K562 (cell line): Measurements from ENCODE around the gene MCIDAS. TPM values are rescaled to one million over a fixed set of nuclear protein-coding genes. Genes with fewer than 3 reads are reported as not detected.
A peak's percentile ranks its signal among the peaks of the same experiment; 100 is the strongest.

Experiments used
- CREM ChIP-seq: IDR thresholded peaks from 2 replicates; pipeline ENCODE4 v1.6.1; 2014; ENCODE audit warnings: antibody characterized with exemption, low read depth
- GABPA ChIP-seq: fragments of 200-800 bp; sonication (Bioruptor generic); conservative IDR thresholded peaks from 2 replicates; pipeline ENCODE4 v1.6.1; 2016; ENCODE audit warnings: low read depth, missing genetic modification characterization, missing compliant biosample characterization
- HIVEP1 ChIP-seq: fragments of 250-450 bp; sonication (Bioruptor Pico); IDR thresholded peaks from 2 replicates; pipeline ENCODE4 v1.4.0; 2020; ENCODE audit warnings: mild to moderate bottlenecking
- KLF1 ChIP-seq: fragments of 450-650 bp; IDR thresholded peaks from 2 replicates; pipeline ENCODE4 v1.6.1; 2016; ENCODE audit warnings: missing genetic modification characterization, missing compliant biosample characterization
- KLF16 ChIP-seq: IDR thresholded peaks from 2 replicates; pipeline ENCODE4 v1.6.1; 2016; ENCODE audit warnings: antibody characterized with exemption
- RBM34 ChIP-seq: fragments of 200-400 bp; formaldehyde crosslinking; IDR thresholded peaks from 2 replicates; pipeline ENCODE4 v1.6.1; 2018; ENCODE audit warnings: low read length, borderline replicate concordance; ENCODE audit not compliant: insufficient read depth
- SMARCC2 ChIP-seq: fragments of 450-650 bp; IDR thresholded peaks from 2 replicates; pipeline ENCODE4 v1.6.1; 2017; ENCODE audit warnings: antibody characterized with exemption, moderate library complexity, mild to moderate bottlenecking, low read depth
- polyA plus RNA-seq, 8 experiments: library from polyadenylated mRNA; depleted of rRNA in 4 of 8; stranded (reverse) in 5 of 8; unstranded in 3 of 8; fragments of >200 nt; fragmentation: Nextera tagmentation in 2 of 8; fragmentation: Illumina TruSeq in 1 of 8; extraction: Ambion mirVana in 2 of 8; extraction: Trizol in 1 of 8; gene quantifications; 2 replicates each; pipeline versions ENCODE4 v1.2.1 to v1.2.3, GENCODE V29; 2011 to 2014; ENCODE audit warnings: inconsistent platforms in 1 of 8, missing spikeins in 1 of 8
- total RNA-seq, 7 experiments: library from RNA; depleted of rRNA in 6 of 7; stranded (reverse); fragments of >200 nt in 6 of 7; fragmentation: Illumina TruSeq in 2 of 7; extraction: Trizol in 2 of 7; gene quantifications; 2 replicates each; pipeline versions ENCODE4 v1.2.1 to v1.2.3, GENCODE V29; 2011 to 2021; ENCODE audit warnings: low replicate concordance in 1 of 7
- TF ChIP-seq, protein P1 (sequence below): fragments of 250-450 bp; sonication (Bioruptor Pico); IDR thresholded peaks from 2 replicates; pipeline ENCODE4 v1.4.0; 2020
- TF ChIP-seq, protein P2 (sequence below): sonication (generic); formaldehyde crosslinking; IDR thresholded peaks from 2 replicates; pipeline ENCODE4 v1.8.0; 2022; ENCODE audit warnings: missing genetic modification reagents, mild to moderate bottlenecking, moderate library complexity, borderline replicate concordance
- TF ChIP-seq, protein P3 (sequence below): sonication (generic); formaldehyde crosslinking; IDR thresholded peaks from 2 replicates; pipeline ENCODE4 v1.8.0; 2022; ENCODE audit warnings: mild to moderate bottlenecking, missing genetic modification reagents

The MCIDAS gene
- total and polyA plus RNA-seq, 9 of the 15 experiments (the other 6 are each of a cell fraction or from before 2014, with no cell fraction given) = 0.07 to 1.5 (median 0.69) TPM

GRCh38 chr5:55232271-55232984 lies 5.3 kb upstream of the MCIDAS start (continued):
- TF ChIP-seq, protein P1, sequence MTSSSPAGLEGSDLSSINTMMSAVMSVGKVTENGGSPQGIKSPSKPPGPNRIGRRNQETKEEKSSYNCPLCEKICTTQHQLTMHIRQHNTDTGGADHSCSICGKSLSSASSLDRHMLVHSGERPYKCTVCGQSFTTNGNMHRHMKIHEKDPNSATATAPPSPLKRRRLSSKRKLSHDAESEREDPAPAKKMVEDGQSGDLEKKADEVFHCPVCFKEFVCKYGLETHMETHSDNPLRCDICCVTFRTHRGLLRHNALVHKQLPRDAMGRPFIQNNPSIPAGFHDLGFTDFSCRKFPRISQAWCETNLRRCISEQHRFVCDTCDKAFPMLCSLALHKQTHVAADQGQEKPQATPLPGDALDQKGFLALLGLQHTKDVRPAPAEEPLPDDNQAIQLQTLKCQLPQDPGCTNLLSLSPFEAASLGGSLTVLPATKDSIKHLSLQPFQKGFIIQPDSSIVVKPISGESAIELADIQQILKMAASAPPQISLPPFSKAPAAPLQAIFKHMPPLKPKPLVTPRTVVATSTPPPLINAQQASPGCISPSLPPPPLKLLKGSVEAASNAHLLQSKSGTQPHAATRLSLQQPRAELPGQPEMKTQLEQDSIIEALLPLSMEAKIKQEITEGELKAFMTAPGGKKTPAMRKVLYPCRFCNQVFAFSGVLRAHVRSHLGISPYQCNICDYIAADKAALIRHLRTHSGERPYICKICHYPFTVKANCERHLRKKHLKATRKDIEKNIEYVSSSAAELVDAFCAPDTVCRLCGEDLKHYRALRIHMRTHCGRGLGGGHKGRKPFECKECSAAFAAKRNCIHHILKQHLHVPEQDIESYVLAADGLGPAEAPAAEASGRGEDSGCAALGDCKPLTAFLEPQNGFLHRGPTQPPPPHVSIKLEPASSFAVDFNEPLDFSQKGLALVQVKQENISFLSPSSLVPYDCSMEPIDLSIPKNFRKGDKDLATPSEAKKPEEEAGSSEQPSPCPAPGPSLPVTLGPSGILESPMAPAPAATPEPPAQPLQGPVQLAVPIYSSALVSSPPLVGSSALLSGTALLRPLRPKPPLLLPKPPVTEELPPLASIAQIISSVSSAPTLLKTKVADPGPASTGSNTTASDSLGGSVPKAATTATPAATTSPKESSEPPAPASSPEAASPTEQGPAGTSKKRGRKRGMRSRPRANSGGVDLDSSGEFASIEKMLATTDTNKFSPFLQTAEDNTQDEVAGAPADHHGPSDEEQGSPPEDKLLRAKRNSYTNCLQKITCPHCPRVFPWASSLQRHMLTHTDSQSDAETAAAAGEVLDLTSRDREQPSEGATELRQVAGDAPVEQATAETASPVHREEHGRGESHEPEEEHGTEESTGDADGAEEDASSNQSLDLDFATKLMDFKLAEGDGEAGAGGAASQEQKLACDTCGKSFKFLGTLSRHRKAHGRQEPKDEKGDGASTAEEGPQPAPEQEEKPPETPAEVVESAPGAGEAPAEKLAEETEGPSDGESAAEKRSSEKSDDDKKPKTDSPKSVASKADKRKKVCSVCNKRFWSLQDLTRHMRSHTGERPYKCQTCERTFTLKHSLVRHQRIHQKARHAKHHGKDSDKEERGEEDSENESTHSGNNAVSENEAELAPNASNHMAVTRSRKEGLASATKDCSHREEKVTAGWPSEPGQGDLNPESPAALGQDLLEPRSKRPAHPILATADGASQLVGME (CRISPR knock-in tag) = no peak
- TF ChIP-seq GABPA (0 out of 2 replicates have a peak, but pooled peaks have one; percentile 18), SMARCC2 (no peak), HIVEP1 (CRISPR knock-in tag) (no peak), KLF1 (tag) (0 out of 2 replicates have a peak, but pooled peaks have one; percentile 22), CREM (peak; percentile 27; the same call in 1 of the 2 replicates), KLF16 (no peak), RBM34 (no peak)
- TF ChIP-seq, protein P2, sequence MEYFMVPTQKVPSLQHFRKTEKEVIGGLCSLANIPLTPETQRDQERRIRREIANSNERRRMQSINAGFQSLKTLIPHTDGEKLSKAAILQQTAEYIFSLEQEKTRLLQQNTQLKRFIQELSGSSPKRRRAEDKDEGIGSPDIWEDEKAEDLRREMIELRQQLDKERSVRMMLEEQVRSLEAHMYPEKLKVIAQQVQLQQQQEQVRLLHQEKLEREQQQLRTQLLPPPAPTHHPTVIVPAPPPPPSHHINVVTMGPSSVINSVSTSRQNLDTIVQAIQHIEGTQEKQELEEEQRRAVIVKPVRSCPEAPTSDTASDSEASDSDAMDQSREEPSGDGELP (CRISPR knock-in tag) = peak; percentile 20; the same call in 1 of the 2 replicates
- TF ChIP-seq, protein P3, sequence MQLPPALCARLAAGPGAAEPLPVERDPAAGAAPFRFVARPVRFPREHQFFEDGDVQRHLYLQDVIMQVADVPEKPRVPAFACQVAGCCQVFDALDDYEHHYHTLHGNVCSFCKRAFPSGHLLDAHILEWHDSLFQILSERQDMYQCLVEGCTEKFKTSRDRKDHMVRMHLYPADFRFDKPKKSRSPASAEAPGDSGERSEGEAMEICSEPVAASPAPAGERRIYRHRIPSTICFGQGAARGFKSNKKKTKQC = no peak
